NCI-H187 treated with DMSO at 0.1 percent for 48 hours (cell line): Measurements from ENCODE around the gene SQSTM1.
"Not testable (repeated sequence)": the region's sequence is repeated elsewhere in the genome, so short reads cannot be mapped to it uniquely, and the experiment has no call there.

Source experiments
- DNase-seq: peaks from one replicate; lab custom pipeline; 2025; lab: John Stamatoyannopoulos, UW

Gene SQSTM1

DNA sequence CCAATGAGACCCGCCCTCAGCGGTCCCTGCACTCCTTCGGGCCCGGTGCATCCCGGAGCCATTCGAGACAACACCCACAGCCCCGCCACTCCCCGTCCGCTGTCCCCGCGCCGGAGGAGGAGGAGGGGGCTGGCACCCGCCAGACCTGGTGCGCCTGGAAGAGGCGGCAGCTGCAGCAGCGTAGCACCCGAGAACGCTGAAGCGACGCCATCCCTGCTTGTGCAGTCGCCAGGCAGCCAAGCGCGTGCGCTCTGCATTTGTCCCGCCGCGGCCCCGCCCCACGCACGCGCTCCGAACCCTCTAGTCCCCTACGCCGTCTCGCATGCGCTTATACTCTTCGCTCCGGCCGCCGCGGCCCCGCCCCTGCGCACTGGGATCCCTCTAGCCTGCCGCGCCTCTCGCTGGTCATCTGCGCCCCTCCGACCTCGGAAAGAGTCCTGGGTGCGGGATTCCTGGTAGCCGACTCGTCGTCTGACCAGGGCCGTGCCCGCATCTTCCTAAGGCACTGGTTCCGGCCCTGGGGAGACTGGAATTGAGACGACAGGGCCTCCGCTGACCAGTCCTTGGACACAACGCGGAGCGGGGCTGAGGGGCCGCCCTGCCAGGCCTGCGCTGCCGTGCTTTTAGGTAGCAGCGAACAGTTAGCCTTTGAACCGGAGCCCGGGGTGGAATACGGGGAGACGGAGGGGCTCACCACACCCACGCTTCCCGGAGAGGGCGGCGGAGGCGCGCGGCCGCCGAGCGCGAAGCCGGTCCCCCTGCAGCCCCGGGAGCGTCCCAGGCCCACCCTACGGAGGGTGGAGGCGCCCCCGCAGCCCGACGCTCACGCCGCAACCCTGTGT, 38.1 kb downstream of the SQSTM1 start, which contains the start of gene MRNIP:
TSS of gene MRNIP (minus strand) at position 232 of the 842 bp plus-strand sequence. CDS start at position 211, 21 bp downstream.
- peak; percentile 76 for DNase-seq

- no peak for DNase-seq
These were observed 39.6 kb downstream of the SQSTM1 start for GRCh38 chr5:179860301-179860700.

DNA sequence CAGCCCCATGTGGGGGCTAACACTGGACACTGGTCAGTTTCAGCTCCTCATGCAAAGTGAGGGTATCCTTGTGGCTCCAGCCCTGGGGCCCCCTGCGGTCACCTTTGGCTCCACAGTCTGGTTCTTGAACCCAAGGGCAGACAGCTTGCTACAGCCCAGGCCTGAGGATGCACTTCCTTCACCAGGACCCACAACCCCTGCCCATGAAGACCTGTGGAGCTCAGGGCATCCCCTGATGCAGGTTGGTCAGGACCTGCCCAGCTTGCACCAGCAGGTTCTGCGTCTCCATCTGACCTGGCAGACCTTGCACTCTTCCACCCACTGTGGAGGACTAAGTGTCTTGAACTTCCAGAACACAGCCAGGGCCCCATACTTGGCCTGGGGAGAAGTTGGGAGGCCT, 41.6 kb downstream of the SQSTM1 start:
- no peak for DNase-seq

- no peak for DNase-seq
These were observed 42.2 kb downstream of the SQSTM1 start for GRCh38 chr5:179862891-179863290.

DNA sequence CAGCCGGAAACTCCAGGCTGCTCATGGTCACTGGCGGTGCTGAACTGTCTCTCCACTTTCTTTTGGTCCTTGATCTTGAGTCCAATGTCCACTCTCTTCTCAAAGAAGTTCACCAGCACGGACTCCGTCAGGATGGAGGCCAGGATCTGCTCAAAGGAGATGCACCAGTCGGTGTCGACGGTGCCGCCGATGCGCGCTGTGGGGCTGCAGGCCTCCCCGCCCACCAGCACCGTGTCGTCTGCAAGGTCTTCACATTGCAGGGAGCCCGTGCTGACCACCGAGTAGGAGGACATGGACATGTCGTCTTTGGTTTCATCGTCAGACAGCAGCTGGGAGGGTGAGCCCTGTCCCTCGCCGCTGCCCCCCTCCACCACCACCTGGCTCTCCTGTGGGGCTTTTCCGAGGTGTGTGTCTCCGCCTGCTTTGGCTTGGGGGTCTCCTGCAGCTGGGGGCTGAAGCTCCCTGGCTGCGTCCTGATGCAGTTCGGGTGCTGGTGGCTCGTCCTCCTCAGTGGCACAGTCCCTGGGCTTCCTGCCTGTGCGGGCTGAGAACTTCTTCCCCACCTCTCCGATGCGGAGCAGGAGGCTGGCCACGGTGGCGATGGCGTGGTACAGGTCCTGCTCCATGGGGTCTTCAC, 42.9 kb downstream of the SQSTM1 start:
- no peak for DNase-seq

DNA sequence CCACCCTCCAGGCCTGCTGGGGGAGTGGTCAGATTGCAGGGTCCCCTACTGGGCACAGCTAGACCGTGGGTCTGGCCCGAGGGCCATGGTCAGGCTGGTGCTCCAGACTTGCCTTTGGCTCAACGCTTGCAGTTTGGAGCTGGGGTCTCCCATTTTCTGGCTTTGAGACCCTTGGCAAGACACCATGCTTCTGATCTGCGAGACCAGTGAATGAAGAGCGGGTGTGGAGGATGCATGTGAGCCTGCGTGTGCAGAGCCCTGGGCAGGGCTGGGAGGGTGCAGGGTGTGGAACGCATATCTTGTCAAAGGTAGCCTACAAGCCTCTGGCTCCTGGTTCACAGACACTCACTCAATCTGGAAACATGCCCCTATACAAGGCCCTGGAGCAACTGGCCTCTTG, 44.0 kb downstream of the SQSTM1 start:
- no peak for DNase-seq

- no peak for DNase-seq
These were observed 45.0 kb downstream of the SQSTM1 start for GRCh38 chr5:179865491-179866240.

DNA sequence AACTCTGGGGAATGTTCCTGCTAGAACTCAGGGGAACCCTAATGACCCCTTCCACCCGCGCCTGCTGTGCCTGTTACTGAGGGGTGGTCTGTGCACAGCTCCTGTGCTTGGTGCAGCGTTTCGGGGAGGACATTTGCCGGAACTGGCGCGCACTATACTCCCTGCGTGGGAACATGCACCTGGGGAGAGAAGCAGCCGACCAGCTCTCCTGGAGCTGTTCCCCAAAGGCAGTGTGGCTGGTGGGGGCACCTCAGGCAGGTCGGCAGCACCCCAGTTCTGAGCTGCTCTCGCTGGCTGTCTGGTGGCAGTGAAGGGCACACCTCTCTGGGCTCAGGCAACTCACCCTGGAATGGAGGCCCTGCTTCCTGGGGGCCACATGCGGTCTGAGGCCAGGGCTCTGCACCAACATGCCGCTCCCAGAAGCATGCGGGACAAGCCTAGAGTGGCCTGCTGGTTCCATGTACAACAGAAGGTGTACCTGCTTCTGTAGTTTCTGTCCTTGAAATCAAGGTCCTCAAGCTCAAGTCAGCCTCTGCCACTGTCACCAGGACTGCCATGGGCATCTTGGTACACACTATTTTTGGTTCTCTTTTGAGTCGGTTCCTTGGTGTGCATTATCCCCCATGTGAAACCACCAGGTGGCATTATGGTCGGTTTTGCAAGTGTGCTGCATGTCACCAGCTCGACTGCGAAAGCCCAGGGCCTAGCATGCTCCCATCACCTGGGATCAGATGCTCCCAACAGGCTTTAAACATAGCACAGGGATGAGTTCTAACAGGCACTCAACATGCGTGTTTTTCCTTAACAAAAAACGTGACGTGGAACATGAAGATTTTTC, 45.8 kb downstream of the SQSTM1 start:
- no peak for DNase-seq

GRCh38 chr5:179867079-179867465, 46.4 kb downstream of the SQSTM1 start:
- no peak for DNase-seq

- no peak for DNase-seq
These were observed 46.8 kb downstream of the SQSTM1 start for GRCh38 chr5:179867476-179867875.

GRCh38 chr5:179868541-179868940, 47.8 kb downstream of the SQSTM1 start:
- DNase-seq: no peak

DNA sequence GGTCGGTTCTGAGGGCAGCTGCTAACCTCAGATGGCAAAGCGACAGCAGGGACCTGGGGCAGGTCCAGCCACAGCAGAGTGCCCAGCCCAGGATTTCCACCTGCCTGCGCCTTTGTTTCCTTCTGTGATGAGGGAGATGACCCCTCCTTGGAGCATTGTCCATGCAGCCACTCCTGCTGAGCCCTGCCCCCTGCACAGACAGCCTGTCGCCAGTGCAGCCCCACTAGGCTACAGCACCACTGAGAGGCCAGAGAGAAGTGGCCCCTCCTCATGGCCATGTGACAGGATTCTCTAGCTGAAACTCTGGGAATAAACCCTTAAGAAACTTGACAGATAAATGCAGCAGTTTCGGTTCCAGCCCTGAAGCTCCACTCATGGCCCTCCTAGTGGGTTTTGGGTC, 48.4 kb downstream of the SQSTM1 start:
- no peak for DNase-seq

- DNase-seq: no peak
These were observed 49.1 kb downstream of the SQSTM1 start for GRCh38 chr5:179869641-179870402.

DNA sequence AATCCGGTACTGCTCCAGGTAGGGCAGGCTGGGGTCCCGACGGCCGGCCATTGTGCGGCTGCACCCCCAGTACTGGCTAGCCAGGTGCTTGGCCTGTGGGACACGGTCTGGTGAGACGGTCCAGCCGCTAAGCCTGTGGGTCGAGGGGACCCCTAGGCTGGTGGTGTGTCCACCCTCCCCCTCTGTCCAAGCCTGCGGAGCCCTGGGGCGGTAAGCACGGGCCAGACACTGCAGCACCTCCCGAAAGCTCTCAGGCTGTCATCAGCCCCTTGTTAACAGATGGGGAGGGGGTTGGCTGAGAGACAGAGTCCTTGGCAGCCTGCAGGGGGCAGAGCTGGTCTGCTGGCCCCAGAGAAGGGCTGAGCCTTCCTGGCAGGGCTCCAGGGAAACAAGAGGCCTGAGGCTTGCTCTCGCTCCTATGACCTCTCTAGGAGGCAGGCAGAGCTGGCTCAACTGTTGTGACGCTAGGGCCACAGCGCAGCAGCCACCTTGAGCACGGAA, 49.7 kb downstream of the SQSTM1 start:
- no peak for DNase-seq

DNA sequence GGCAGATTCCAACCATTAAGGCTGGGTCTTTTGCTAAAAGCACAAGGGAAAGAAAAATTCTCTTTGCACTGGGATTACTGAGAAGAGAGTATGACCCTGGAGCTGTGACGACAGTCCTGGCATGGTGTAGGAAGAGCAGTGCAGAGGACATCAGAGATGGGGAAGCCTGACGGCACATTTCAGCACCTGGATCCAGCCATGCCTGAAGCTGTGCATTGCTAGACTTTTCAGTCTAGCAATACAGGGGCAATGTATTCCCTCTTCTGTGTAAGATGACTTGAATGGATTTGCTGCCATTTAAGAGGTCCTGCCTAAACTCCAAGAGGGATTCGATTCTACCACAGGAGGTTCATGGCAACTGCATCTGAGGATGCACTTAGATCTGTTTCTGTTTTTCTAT, 50.2 kb downstream of the SQSTM1 start:
- no peak for DNase-seq

GRCh38 chr5:179871533-179871932, 50.8 kb downstream of the SQSTM1 start:
- not testable (repeated sequence) for DNase-seq

- DNase-seq: no peak
These were observed 51.5 kb downstream of the SQSTM1 start for GRCh38 chr5:179872055-179872827.

DNA sequence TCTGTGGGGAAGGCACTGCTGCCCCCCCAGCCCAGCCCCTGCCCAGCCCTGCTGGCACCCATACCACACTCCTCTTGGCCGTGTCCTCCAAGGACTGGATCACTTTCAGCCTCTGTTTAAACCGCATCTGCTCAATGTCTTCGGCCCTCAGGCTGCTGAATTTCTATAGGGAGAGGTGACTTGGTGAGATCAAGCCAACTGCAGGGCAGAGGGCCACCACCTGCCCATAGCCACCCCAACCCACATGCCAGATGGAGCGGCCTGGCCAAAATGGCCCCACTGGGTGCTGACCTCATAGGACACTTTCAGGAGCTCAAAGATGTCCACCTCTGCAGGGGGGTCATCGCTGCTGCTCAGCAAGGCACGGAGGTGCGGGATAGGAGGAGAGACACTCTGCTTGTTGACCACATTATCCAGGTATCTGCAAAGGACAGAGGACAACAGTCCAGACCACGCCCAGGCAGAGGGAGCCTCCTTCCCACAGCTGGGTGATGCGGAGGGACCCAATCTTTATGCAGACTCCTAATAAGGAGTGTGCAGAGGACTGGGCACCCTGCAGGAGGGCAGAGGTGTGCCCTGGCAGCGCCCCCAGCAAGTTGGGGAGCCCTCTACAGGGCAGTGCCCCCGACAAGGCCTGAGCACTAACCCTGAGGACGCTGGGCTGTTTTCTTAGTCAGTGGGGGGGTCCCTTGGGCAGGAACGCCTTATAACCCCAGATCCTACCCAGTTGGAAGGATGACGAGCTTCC, 52.3 kb downstream of the SQSTM1 start:
- DNase-seq: no peak

DNA sequence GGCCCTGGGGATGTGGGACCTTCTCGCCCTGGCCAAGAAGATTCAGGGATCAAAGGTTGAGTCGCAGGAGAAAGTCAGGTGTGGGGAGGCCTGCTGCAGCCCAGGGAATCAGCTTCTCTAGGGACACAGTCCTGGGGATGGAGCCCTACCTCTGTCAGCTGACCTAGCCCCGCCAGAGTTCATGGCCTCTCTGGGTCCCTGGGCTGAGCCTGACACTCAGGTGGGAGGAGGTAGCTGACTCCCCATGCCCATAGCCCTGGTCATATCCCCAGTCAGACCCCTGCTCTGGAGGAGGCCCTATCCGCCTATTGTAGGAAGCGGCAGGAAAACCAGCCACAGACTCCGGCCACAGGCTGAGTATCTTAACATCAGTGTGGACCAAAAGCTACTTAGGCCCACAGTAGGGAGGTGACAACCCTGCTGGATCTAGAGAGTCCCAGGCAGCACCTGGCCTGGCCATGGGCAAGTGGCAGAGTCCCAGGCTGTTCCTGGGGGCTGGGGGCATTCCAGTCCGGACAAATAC, 52.9 kb downstream of the SQSTM1 start:
- DNase-seq: no peak
